Activated CD8-positive, alpha-beta memory T cell treated with anti-CD3 and anti-CD28 coated beads for 1 hour (primary cell): Measurements from ENCODE around the gene CASP4.
A peak's percentile ranks its signal among the peaks of the same experiment; 100 is the strongest.
"Not testable (repeated sequence)": the region's sequence is repeated elsewhere in the genome, so short reads cannot be mapped to it uniquely, and the experiment has no call there.

Experiments
- DNase-seq, 2 donors: peaks; one replicate each; pipeline ENCODE4 v3.0.0-alpha.2; 2020; ENCODE audit warnings: low read depth in 1 of 2; ENCODE audit errors: extremely low read depth in 1 of 2

The CASP4 gene

DNA sequence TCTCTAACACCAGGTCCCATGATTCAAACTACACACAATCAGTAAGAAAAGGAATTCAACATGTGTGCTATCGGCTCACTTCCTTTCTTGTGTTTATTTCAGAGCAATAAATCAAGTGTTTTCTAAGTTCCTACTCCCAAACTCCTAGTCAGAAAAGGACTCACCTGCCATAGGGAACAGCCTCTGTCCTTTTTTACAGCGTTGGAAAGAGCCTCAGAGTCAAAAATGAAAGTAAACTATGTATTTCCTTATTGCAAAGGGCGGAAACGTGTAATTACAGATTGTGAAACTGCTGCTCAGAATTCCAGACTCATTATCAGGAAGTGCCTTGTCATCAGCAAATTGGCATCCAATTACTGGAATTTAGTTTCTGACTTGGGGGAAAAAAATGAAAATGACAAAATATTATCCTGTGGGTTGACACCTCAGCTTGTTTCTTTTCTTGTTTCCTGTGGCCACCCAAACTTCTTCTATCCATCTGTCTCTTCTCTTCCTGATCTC lies at the start of gene CASP4:
TSS of gene CASP4 (minus strand) at position 220 of the 501 bp plus-strand sequence. CDS start at position 171, 49 bp downstream.
- no peak for DNase-seq

DNA sequence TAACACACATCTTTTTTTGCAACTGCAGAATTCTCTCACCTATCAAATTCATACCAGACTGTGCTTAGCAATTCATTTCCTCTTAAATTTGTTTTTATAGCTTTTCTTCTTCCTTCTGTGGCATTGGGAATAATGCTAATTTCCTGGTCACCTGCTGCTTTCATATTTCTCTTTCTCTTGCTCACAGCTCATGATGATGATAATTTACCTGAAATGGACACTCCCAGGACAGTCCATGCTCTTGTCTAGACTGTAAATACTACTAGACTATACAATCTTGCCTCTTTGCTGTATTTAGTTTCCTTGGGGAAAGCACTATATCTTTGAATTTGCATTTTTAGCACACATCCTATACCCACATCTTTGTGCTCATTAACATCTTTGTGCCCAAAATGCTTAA lies 39.1 kb upstream of the CASP4 start:
- no peak for DNase-seq

DNA sequence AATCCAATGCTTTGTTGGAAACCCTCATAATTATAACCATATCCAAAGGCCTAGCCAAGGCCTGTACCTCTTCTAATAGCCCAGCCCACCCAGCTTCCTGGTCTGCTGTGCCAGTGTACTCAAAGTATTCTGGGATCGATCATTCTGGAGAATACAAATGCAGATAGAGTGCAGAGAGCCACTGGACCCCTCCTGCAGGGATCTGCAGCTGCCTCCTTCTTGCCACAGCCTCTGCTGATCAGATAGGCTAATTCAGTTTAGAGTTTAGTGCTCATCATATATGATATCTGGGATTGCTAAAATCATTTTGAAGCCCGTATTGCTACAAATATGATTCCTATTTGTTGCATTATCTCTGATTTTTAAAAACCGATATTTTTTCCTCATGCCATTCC lies 37.1 kb upstream of the CASP4 start:
- no peak for DNase-seq

- no peak for DNase-seq
Observed at GRCh38 chr11:105004021-105004420, 35.6 kb upstream of the CASP4 start.

DNA sequence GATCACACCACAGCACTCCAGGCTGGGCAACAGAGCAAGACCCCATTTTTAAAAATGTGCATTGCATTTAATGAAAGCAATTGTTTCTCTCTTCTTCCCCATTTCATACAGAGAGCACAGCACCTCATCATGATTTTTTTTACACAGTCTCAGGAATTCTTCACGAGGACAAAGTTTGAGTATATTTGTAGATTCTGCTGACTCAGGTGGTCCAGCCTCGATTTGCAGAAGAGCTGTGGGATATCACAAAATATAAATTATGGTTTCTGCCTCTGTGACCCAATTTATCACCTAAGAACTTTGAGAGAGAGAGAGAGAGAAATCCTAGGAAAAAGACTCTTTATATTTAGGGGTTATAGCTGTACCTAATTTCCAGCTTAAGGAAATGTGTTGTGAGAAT lies 34.8 kb upstream of the CASP4 start:
- DNase-seq, result no peak

DNA sequence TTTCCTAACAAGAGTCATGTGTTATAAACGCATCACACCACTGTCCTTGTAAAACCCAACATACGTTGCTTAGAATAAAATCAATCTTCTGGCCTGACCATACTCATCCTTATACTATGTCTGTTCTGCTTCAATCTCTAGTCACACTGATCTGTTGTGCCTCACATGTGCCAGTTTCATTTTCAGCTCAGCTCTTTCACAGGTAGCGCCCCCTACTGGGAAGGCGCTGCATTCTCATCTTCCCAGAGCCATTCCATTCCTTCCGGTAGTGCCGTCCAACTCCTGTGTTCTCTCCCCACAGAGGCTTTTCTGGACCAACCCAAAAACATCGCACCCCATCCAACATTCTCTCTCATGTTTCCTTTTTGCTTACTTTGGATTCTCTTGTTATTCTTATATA lies 32.4 kb upstream of the CASP4 start:
- peak; percentile 3 to 40 for DNase-seq

DNA sequence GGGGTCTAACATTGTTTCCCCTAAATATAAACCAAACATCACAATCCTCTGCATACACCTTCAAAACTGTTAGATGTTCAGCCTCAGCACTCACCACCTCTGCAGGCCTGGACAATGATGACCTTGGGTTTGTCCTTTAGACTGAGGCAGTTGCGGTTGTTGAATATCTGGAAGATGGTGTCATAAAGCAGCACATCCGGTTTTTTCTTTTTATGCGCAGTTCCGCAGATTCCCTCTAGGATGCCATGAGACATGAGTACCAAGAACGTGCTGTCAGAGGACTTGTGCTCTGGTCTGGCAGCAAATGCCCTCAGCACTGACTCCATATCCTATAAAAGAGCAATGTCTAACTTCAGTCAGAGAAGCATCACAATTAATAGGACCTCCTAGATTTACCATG lies 31.8 kb upstream of the CASP4 start:
- no peak for DNase-seq

GRCh38 chr11:104999721-105000120 lies 31.3 kb upstream of the CASP4 start:
- DNase-seq, result no peak

- no peak for DNase-seq
Observed at GRCh38 chr11:104997288-104997687, 28.9 kb upstream of the CASP4 start.

- no peak for DNase-seq
Observed at GRCh38 chr11:104995001-104995408, 26.6 kb upstream of the CASP4 start.

- no peak for DNase-seq
Observed at GRCh38 chr11:104992781-104993180, 24.4 kb upstream of the CASP4 start.

- DNase-seq, result no peak
Observed at GRCh38 chr11:104991994-104992393, 23.6 kb upstream of the CASP4 start.

GRCh38 chr11:104984808-104985207 lies 16.4 kb upstream of the CASP4 start:
- no peak for DNase-seq

DNA sequence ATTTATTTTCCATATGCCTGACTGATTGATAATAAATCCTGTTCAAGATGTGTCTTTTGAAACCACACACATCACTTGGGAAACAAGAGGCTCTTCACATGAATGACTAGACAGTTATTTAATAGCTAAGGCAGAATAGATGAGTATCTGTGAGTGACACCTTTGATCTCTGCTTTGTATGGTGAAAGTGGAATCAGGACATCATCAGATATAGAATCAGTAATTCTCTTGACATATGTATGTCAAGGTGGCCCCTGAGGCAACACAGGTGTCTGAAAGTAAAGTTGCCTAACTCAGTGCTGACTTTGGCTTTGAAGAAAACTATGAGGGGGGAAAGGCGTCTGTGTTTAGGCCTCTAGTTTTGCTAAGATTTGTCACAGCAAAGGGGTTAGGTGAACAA lies 11.5 kb upstream of the CASP4 start:
- DNase-seq, result no peak

DNA sequence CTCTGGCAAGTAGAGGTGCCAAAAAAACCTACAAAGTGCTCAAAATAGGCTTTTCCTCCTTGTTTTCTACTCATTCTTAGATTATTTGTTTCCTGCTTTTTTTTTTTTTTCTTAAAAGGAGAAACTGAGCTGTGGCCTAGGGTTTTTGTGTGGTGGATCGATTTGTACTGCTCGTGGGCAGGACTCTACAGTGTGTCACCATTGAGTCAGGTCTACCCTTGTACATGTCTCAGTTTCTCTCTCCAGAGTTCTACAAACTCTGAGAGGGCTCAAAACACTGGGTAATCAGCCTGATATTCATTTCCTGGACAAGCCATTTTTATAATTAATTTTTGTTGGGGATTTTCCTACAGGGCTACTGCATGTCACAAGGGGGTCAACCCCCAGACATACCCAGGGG lies 5.2 kb upstream of the CASP4 start:
- DNase-seq, result no peak

DNA sequence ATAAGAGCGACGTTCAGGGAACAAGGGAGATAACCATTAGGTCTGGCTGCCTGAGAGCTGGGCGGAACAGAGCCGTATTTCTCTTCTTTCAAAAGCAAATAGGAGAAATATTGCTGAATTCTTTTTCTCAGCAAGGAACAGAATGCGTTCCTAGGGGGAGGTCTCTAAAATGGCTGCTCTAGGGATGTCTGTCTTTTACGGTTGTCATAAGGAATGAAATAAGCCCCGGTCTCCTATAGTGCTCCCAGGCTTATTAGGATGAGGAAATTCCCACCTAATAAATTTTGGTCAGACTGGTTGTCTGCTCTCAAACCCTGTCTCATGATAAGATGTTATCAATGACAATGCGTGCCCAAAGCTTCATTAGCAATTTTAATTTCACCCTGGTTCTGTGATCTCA lies 4.5 kb upstream of the CASP4 start:
- DNase-seq, result not testable (repeated sequence)

DNA sequence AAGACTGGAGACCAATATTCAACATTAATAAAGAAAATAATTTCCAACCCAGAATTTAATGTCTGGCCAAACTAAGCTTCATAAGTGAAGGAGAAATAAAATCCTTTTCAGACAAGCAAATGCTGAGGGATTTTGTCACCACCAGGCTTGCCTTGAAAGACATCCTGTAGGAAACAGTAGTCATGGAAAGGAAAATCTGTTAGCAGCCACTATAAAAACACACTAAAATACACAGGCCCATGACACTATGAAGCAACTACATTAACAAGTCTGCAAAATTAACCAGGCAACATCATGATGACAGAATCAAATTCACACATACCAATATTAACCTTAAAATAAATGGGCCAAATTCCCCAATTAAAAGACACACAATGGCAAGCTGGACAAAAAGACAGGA lies 2.4 kb upstream of the CASP4 start:
- no peak for DNase-seq

- no peak for DNase-seq
Observed at GRCh38 chr11:104968856-104969776, 742 bp upstream of the CASP4 start.

GRCh38 chr11:104967534-104968354 lies 630 bp downstream of the CASP4 start:
- no peak for DNase-seq

DNA sequence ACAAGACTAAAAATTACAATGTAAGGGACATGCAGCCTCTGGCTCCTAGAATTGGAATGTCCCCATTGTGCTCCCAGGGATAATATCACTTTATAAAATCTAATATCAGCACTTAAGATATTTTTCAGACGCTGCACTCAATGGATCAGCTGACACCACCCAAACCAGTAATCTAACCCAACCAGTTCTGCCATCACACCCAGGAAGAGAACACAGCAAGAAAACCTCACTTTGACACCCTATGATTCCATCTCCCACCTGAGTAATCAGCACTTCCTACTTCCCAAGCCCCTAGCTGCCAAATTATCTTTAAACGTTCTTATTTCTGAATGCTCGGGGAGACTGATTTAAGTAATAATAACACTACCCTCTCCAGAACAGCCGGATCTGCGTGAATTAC lies 2.6 kb downstream of the CASP4 start:
- DNase-seq, result no peak

- no peak for DNase-seq
Observed at GRCh38 chr11:104964247-104964646, 4.1 kb downstream of the CASP4 start.

- DNase-seq, result no peak
Observed at GRCh38 chr11:104962852-104963251, 5.5 kb downstream of the CASP4 start.
